ENCODE results near the gene RBBP8NL. TPM values are rescaled to one million over a fixed set of nuclear protein-coding genes. Genes with fewer than 3 reads are reported as not detected.

The RBBP8NL gene
- total RNA-seq, 2 experiments from 2014 or later = not detected

Other genes with a start within 250 kb of the RBBP8NL start
- 10 to 100 TPM; 34.3 to 36.4 TPM for gene MTG2, start 244.5 kb downstream of the RBBP8NL start, total RNA-seq
- not detected for gene HRH3, start 207.3 kb downstream of the RBBP8NL start, total RNA-seq
- gene OSBPL2, start 189.0 kb downstream of the RBBP8NL start, total RNA-seq = 10 to 100 TPM; 23.6 to 24.7 TPM
- 10 to 100 TPM; 77.4 to 81.5 TPM for gene ADRM1, start 124.5 kb downstream of the RBBP8NL start, total RNA-seq
- 1 to 10 TPM in 1 of 2 experiments, under 1 TPM in 1; 0.81 to 1.5 TPM for gene LAMA5, start 60.2 kb downstream of the RBBP8NL start, total RNA-seq
- gene RPS21, start 40.4 kb downstream of the RBBP8NL start, total RNA-seq = 1,000 to 10,000 TPM; 2,995 to 3,072 TPM
- gene CABLES2, start 20.3 kb downstream of the RBBP8NL start, total RNA-seq = 1 to 10 TPM; 3.6 to 5.1 TPM
- not detected for gene GATA5, start 48.5 kb upstream of the RBBP8NL start, total RNA-seq
- 10 to 100 TPM; 22.4 to 22.6 TPM for gene SLCO4A1, start 215.0 kb upstream of the RBBP8NL start, total RNA-seq

Measured in activated naive CD4-positive, alpha-beta T cell treated with anti-CD3 and anti-CD28 coated beads for 36 hours (primary cell).